ENCODE data around the gene LATS2.

Gene LATS2

DNA sequence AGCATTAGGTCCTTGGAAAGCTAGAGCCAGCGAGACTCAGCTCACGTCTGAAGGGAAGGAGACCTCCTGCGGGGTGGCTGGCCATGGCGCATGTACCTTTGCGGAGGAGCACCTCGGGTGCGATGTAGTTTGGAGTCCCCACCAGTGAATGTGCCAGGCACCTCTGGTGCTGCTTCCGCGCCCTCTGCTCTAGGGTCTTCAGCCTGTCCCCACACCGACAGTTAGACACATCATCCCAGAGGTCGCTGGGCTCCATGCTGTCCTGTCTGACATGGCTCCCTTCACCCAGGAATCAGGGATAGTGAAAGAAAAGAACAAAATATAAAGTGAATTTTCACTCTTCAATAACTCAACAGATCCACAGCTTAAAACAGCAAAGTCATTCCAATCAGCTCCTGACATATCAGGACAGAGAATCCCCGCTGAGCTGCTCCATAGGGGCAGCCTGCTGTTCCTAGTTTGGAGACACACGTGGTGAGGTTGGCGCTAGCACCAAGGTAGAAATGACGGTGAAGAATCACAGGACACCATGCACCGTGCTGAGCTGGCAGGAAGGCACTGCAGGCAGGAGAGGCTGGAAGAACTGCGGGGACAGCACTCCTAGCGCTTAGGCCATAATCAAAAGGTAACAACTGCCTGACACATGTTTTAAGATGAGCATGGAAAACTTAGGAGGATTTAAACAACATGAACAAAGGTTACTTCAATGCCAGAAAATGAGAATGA lies 79.9 kb downstream of the LATS2 start:
- no peak for DNase-seq (ENCODE audit: low read depth)
- no peak overlapping the region for H3K4me3 ChIP-seq (ENCODE audit: low read length)
- TF ChIP-seq, protein P1, sequence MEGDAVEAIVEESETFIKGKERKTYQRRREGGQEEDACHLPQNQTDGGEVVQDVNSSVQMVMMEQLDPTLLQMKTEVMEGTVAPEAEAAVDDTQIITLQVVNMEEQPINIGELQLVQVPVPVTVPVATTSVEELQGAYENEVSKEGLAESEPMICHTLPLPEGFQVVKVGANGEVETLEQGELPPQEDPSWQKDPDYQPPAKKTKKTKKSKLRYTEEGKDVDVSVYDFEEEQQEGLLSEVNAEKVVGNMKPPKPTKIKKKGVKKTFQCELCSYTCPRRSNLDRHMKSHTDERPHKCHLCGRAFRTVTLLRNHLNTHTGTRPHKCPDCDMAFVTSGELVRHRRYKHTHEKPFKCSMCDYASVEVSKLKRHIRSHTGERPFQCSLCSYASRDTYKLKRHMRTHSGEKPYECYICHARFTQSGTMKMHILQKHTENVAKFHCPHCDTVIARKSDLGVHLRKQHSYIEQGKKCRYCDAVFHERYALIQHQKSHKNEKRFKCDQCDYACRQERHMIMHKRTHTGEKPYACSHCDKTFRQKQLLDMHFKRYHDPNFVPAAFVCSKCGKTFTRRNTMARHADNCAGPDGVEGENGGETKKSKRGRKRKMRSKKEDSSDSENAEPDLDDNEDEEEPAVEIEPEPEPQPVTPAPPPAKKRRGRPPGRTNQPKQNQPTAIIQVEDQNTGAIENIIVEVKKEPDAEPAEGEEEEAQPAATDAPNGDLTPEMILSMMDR (conservative IDR thresholded peaks at IDR 0.05; ENCODE audit: low read length): no peak

DNA sequence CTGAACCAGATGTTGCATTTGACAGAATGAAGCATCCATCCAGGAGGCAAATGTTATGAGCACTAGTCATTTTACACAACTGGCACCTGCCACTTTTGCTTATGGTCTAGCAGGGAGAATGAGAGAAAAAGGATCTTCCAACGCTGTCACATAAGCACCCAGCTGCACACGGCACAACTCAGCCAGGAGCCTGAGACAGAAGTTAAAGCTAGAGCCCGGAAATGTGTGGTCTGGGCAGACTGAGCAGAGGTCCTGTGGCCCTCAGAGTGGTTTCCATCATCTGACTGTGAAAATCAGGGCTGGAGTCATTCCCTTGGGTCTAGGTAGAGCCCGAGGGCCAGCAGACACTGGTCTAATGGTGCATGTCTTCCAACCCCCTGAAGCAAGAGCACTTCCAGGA lies 80.5 kb downstream of the LATS2 start:
- TF ChIP-seq, protein P1 (conservative IDR thresholded peaks at IDR 0.05; ENCODE audit: low read length): no peak
- no peak overlapping the region for H3K4me3 ChIP-seq (ENCODE audit: low read length)
- no peak for DNase-seq (ENCODE audit: low read depth)

DNA sequence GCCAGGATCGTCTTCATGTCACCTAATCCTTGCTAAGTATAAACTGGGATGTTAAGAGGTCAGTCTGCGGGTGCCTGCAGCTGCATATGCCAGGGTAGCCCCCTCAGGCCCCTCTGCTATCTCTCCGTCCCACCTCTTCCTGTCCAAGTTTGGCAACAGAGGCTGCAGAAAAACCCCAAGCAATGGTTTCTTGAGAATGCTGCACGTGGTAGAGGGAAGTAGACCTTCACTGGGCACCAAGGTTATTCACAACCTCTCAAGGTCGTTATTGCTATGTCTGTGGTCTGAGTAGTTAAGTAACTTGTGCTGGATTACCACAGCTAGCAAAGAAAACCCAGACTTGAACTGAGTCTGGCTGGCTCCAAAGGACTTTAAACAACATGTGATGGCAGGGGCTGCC lies 81.0 kb downstream of the LATS2 start:
- no peak overlapping the region for H3K4me3 ChIP-seq (ENCODE audit: low read length)
- no peak for DNase-seq (ENCODE audit: low read depth)
- TF ChIP-seq, protein P1 (conservative IDR thresholded peaks at IDR 0.05; ENCODE audit: low read length): no peak

DNA sequence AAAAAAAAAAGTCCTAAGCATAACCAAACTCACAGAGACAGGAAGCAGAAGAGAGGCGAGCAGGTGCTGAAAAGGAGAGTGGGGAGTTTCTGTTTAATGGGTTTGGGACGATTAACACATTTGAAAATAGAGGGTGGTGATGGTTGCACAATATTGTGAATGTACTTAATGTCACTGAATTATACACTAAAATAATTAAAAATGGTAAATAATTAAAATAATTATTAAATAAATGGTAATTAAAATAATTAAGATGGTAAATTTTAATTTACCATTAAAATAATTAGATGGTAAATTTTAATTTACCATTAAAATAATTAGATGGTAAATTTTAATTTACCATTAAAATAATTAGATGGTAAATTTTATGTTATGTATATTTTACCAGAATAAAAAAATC lies 84.0 kb downstream of the LATS2 start:
- TF ChIP-seq, protein P1 (conservative IDR thresholded peaks at IDR 0.05; ENCODE audit: low read length): no peak
- DNase-seq (ENCODE audit: low read depth): no peak
- no peak overlapping the region for H3K4me3 ChIP-seq (ENCODE audit: low read length)

DNA sequence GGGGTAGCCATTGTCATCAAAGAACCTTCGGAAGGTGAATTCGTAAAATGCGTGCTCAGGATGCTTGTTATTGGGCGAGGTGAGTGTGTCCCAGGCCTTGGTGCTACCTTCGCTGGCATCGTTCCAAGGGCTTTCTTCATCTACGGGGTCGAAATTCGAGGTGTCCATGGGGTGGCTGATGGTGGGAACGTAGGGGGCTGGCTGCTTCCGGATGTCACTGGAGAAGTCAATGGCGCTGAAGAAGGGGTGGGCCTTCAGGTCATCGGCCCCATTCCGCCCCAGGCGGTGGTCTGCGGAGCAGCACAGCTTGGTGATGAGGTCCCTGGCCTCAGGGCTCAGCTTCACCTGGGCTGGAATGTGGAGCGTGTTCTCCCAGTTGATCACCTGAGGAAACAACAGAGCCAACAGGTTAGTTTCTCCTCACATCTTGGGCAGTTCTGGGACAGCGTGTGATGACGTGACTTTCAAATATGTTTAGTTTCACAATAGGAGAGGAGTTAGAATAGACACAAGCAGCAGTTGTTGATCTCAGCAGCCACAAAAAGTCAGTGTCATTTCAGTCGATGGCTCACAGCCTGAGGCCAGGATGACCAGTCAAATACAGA lies 86.3 kb downstream of the LATS2 start:
- no peak for DNase-seq (ENCODE audit: low read depth)
- no peak overlapping the region for H3K4me3 ChIP-seq (ENCODE audit: low read length)
- TF ChIP-seq, protein P1 (conservative IDR thresholded peaks at IDR 0.05; ENCODE audit: low read length): no peak

DNA sequence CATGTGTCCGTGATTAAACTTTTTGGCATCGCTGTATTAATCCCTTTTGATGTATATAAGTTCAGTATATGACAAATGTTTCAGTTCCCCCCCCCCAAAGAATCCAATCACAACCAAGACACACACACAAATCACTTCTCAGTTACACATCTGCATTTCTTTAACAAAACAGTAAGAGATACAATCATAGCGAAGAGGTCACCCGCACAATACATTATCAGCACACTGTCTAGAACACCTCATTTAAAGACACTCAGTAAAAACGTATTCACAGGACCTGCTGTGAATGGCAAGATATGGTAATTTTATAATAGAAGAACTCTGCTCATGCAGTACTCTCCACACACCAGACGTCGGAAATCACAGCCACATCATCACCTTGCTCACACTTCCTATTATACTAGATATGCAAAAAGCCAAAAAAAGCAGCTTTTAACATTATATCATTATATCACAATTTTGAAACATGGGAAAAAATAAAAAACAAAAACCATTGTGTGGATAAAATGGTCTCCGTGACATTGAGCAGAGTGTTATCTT lies 87.4 kb downstream of the LATS2 start:
- TF ChIP-seq, protein P1 (conservative IDR thresholded peaks at IDR 0.05; ENCODE audit: low read length): no peak
- no peak for DNase-seq (ENCODE audit: low read depth)

DNA sequence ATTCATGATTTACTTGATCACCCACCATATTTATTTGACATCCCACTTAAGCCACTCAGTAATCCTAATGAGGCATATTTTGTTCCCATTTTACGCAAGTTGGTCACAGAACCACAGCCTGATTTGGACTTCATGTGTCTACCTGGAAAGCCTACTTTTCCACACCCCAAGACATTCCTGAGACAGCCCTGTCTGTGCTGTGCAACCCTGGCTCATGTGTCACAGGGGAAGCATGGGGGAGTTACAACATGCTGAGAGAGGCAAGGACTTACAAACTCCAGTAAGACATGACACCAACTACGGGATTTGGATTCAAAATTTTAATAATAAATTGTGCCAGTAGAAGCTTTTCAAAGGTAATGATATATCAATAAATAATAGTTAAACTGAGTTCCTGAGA lies 88.7 kb downstream of the LATS2 start:
- TF ChIP-seq, protein P1 (conservative IDR thresholded peaks at IDR 0.05; ENCODE audit: low read length): no peak
- no peak for DNase-seq (ENCODE audit: low read depth)
- H3K4me3 ChIP-seq (ENCODE audit: low read length): no peak overlapping the region

More for the DNA sequence above, 87.4 kb downstream of the LATS2 start:
- no peak overlapping the region for H3K4me3 ChIP-seq (ENCODE audit: low read length)
